HepG2 (cell line): ENCODE results near the gene GGA1. TPM values are rescaled to one million over a fixed set of nuclear protein-coding genes. Genes with fewer than 3 reads are reported as not detected.

Experiments used
- AGO2 ChIP-seq: fragments of 200-400 bp; formaldehyde crosslinking; optimal IDR thresholded peaks from 2 replicates; pipeline ENCODE3; 2017; ENCODE audit warnings: mild to moderate bottlenecking, low read depth, low read length, moderate library complexity
- BRCA1 ChIP-seq: sonication (generic); formaldehyde crosslinking; IDR thresholded peaks from 2 replicates; pipeline ENCODE4 v1.4.0; 2020; ENCODE audit warnings: missing genetic modification reagents
- BRD4 ChIP-seq: sonication (generic); formaldehyde crosslinking; IDR thresholded peaks from 2 replicates; pipeline ENCODE4 v1.4.0; 2020; ENCODE audit warnings: missing genetic modification reagents
- CHD4 ChIP-seq: fragments of 200-600 bp; sonication (generic); IDR thresholded peaks from 2 replicates; pipeline ENCODE4 v1.7.0; 2017; ENCODE audit warnings: mild to moderate bottlenecking, low read length, borderline replicate concordance
- DMTF1 ChIP-seq: sonication (generic); formaldehyde crosslinking; IDR thresholded peaks from 2 replicates; pipeline ENCODE4 v1.4.0; 2020; ENCODE audit warnings: mild to moderate bottlenecking, missing genetic modification reagents
- FLYWCH1 ChIP-seq: sonication (generic); formaldehyde crosslinking; IDR thresholded peaks from 2 replicates; pipeline ENCODE4 v1.8.1; 2023; ENCODE audit warnings: mild to moderate bottlenecking, missing genetic modification reagents
- FOXA1 ChIP-seq, 2 experiments: fragments of 450-650 bp in 1 of 2; sonication (generic) in 1 of 2; formaldehyde crosslinking in 1 of 2; IDR thresholded peaks; 2 replicates each; pipeline versions ENCODE4 v1.4.0 to v1.6.1; 2016 to 2020; ENCODE audit warnings: missing genetic modification reagents in 1 of 2
- FOXO4 ChIP-seq: sonication (generic); formaldehyde crosslinking; conservative IDR thresholded peaks from 2 replicates; pipeline ENCODE4 v1.8.1; 2023; ENCODE audit warnings: missing genetic modification reagents
- GTF3A ChIP-seq: sonication (generic); formaldehyde crosslinking; conservative IDR thresholded peaks from 2 replicates; pipeline ENCODE4 v1.4.0; 2020; ENCODE audit warnings: mild to moderate bottlenecking, missing genetic modification reagents
- HDAC1 ChIP-seq: sonication (generic); formaldehyde crosslinking; IDR thresholded peaks from 2 replicates; pipeline ENCODE4 v1.5.1; 2020; ENCODE audit warnings: mild to moderate bottlenecking, missing genetic modification reagents
- HES4 ChIP-seq: sonication (generic); formaldehyde crosslinking; IDR thresholded peaks from 2 replicates; pipeline ENCODE4 v1.9.0; 2021; ENCODE audit warnings: mild to moderate bottlenecking, missing genetic modification reagents, borderline replicate concordance
- NFYC ChIP-seq: IDR thresholded peaks from 2 replicates; pipeline ENCODE4 v1.6.1; 2016; ENCODE audit warnings: missing genetic modification reagents, missing compliant biosample characterization
- NR1H2 ChIP-seq: sonication (generic); formaldehyde crosslinking; IDR thresholded peaks from 2 replicates; pipeline ENCODE4 v1.8.1; 2022; ENCODE audit warnings: low read depth, missing genetic modification reagents, borderline replicate concordance
- TOE1 ChIP-seq: sonication (generic); formaldehyde crosslinking; IDR thresholded peaks from 2 replicates; pipeline ENCODE4 v1.4.0; 2020; ENCODE audit warnings: mild to moderate bottlenecking, missing genetic modification reagents
- U2AF2 ChIP-seq: fragments of 200-400 bp; formaldehyde crosslinking; IDR thresholded peaks from 2 replicates; pipeline ENCODE4 v1.6.1; 2017; ENCODE audit warnings: low read depth, mild to moderate bottlenecking, low read length
- ZFP41 ChIP-seq: sonication (generic); formaldehyde crosslinking; IDR thresholded peaks from 2 replicates; pipeline ENCODE4 v1.4.0; 2020; ENCODE audit warnings: mild to moderate bottlenecking, missing genetic modification reagents, borderline replicate concordance
- ZNF264 ChIP-seq: sonication (generic); formaldehyde crosslinking; IDR thresholded peaks from 2 replicates; pipeline ENCODE4 v1.4.0; 2020; ENCODE audit warnings: missing genetic modification reagents
- ZNF350 ChIP-seq: sonication (generic); formaldehyde crosslinking; IDR thresholded peaks from 2 replicates; pipeline ENCODE4 v1.4.0; 2020; ENCODE audit warnings: mild to moderate bottlenecking, low read depth, missing genetic modification reagents, borderline replicate concordance
- ZNF629 ChIP-seq: sonication (generic); formaldehyde crosslinking; conservative IDR thresholded peaks from 2 replicates; pipeline ENCODE4 v1.5.0; 2020; ENCODE audit warnings: missing genetic modification reagents
- ZNF639 ChIP-seq: conservative IDR thresholded peaks from 2 replicates; pipeline ENCODE4 v1.6.1; 2018; ENCODE audit warnings: missing genetic modification reagents
- ZNF660 ChIP-seq: sonication (generic); formaldehyde crosslinking; IDR thresholded peaks from 2 replicates; pipeline ENCODE4 v1.5.1; 2020; ENCODE audit warnings: mild to moderate bottlenecking, low read depth, missing genetic modification reagents, borderline replicate concordance
- ZNF704 ChIP-seq: sonication (generic); formaldehyde crosslinking; IDR thresholded peaks from 2 replicates; pipeline ENCODE4 v1.8.1; 2023; ENCODE audit warnings: mild to moderate bottlenecking, inconsistent platforms, moderate library complexity, missing genetic modification reagents, borderline replicate concordance
- ZNF720 ChIP-seq: sonication (generic); formaldehyde crosslinking; IDR thresholded peaks from 2 replicates; pipeline ENCODE4 v1.4.0; 2020; ENCODE audit warnings: missing genetic modification reagents
- ZNF768 ChIP-seq: sonication (generic); formaldehyde crosslinking; IDR thresholded peaks from 2 replicates; pipeline ENCODE4 v1.4.0; 2020; ENCODE audit warnings: missing genetic modification reagents
- polyA plus RNA-seq, 8 experiments: library from polyadenylated mRNA; depleted of rRNA in 3 of 8; stranded (reverse) in 7 of 8; unstranded in 1 of 8; fragments of >200 nt; fragmentation: Illumina TruSeq in 4 of 8; extraction: Trizol in 4 of 8; gene quantifications; 2 replicates each; pipeline versions ENCODE4 v1.2.1 to v1.2.3, GENCODE V29; 2011 to 2016; ENCODE audit warnings: low read depth in 4 of 8, missing spikeins in 1 of 8, mixed read lengths in 1 of 8; ENCODE audit not compliant: insufficient read depth in 1 of 8
- total RNA-seq, 5 experiments: library from RNA; depleted of rRNA; stranded (reverse); fragments of >200 nt; fragmentation: Illumina TruSeq; extraction: Trizol; gene quantifications; 2 replicates each; pipeline ENCODE4 v1.2.3, GENCODE V29; 2016; ENCODE audit warnings: low read depth in 1 of 5

The GGA1 gene
- total and polyA plus RNA-seq, 2 of the 13 experiments (the other 11 are each of a cell fraction or from before 2014, with no cell fraction given) = 29.1 to 87.2 TPM

- no peak for TF ChIP-seq ZNF704
- peak; percentile 53; the same call in 1 of the 2 replicates for TF ChIP-seq BRCA1 (CRISPR knock-in tag)
- no peak for TF ChIP-seq ZNF264 (CRISPR knock-in tag)
- TF ChIP-seq ZNF720 (CRISPR knock-in tag) = no peak
- TF ChIP-seq ZNF768 = peak; percentile 17; the same call in 1 of the 2 replicates
- TF ChIP-seq HES4 = no peak
- TF ChIP-seq FOXO4 = no peak
- TF ChIP-seq GTF3A = no peak
- peak; percentile 93 for TF ChIP-seq HDAC1 (CRISPR knock-in tag)
- TF ChIP-seq DMTF1 = no peak
- TF ChIP-seq TOE1 = no peak; the same call in 1 of the 2 replicates
- TF ChIP-seq ZFP41 (CRISPR knock-in tag) = no peak
- peak; percentile 83 for TF ChIP-seq ZNF350 (CRISPR knock-in tag)
- TF ChIP-seq ZNF639 (CRISPR knock-in tag) = peak; percentile 42; the same call in 1 of the 2 replicates
- peak; percentile 53 for TF ChIP-seq ZNF629 (CRISPR knock-in tag)
- TF ChIP-seq FLYWCH1 (CRISPR knock-in tag) = 0 out of 2 replicates have a peak, but pooled peaks have one; percentile 42
- TF ChIP-seq U2AF2 = no peak
- TF ChIP-seq CHD4 = no peak
- TF ChIP-seq ZNF660 (CRISPR knock-in tag) = no peak
- 0 out of 2 replicates have a peak, but pooled peaks have one; percentile 20 for TF ChIP-seq NFYC (CRISPR knock-in tag)
- TF ChIP-seq NR1H2 = 0 out of 2 replicates have a peak, but pooled peaks have one; percentile 19
- TF ChIP-seq BRD4 (CRISPR knock-in tag) = peak; percentile 90
- TF ChIP-seq FOXA1 (IDR thresholded peaks at IDR 0.05) = no peak
- peak; percentile 62 for TF ChIP-seq FOXA1 (CRISPR knock-in tag; IDR thresholded peaks at IDR 0.05)
- peak; percentile 93 for TF ChIP-seq AGO2
Observed at GRCh38 chr22:37561212-37562048, 47.2 kb upstream of the GGA1 start (continued).
